ENCODE measurements around the gene CC2D1A. TPM values are rescaled to one million over a fixed set of nuclear protein-coding genes. Genes with fewer than 3 reads are reported as not detected.

The CC2D1A gene
- 24.1 and 37.2 TPM in 2 replicates for total RNA-seq

GRCh38 chr19:13905634-13906520, at the start of gene CC2D1A, which contains the start of gene BRME1:
TSS of gene CC2D1A (plus strand) at chr19:13906201. CDS start at chr19:13906442, 241 bp downstream.
TSS of gene BRME1 (minus strand) at chr19:13906117. CDS start at chr19:13904892, 1,225 bp downstream.

GRCh38 chr19:13876834-13877233, 29.2 kb upstream of the CC2D1A start, which contains the start of gene NANOS3:
TSS of gene NANOS3 (plus strand) at chr19:13877134. CDS start at chr19:13877249, 115 bp downstream.

GRCh38 chr19:13938301-13939064, 32.5 kb downstream of the CC2D1A start, which contains the start of gene PODNL1:
TSS of gene PODNL1 (minus strand) at chr19:13938417. CDS start at chr19:13938181, 236 bp downstream.

GRCh38 chr19:13952154-13952930, 46.3 kb downstream of the CC2D1A start, which contains the start of gene DCAF15:
TSS of gene DCAF15 (plus strand) at chr19:13952509. CDS start at chr19:13952513, 4 bp downstream.

Other genes with a start within 250 kb of the CC2D1A start
- 37.5 and 41.3 TPM in 2 replicates for gene MRI1, start 141.7 kb upstream of the CC2D1A start, total RNA-seq
- gene C19orf53, start 131.7 kb upstream of the CC2D1A start, total RNA-seq = 184 and 219 TPM in 2 replicates
- gene ZSWIM4, start 110.8 kb upstream of the CC2D1A start, total RNA-seq = 2.9 and 3.5 TPM in 2 replicates
- gene NANOS3, start 29.1 kb upstream of the CC2D1A start, total RNA-seq = not detected in 2 replicates
- gene BRME1, start 84 bp upstream of the CC2D1A start, total RNA-seq = under 0.01 TPM in 1 of 2 replicates, not detected in the other
- gene PODNL1, start 32.2 kb downstream of the CC2D1A start, total RNA-seq = 0.29 and 8.9 TPM in 2 replicates
- 20.7 and 34.3 TPM in 2 replicates for gene DCAF15, start 46.3 kb downstream of the CC2D1A start, total RNA-seq
- 3.7 and 6.7 TPM in 2 replicates for gene RFX1, start 100.1 kb downstream of the CC2D1A start, total RNA-seq
- gene RLN3, start 121.9 kb downstream of the CC2D1A start, total RNA-seq = not detected in 2 replicates
- gene IL27RA, start 125.6 kb downstream of the CC2D1A start, total RNA-seq = 14.4 and 15.3 TPM in 2 replicates
- not detected in 2 replicates for gene PALM3, start 155.9 kb downstream of the CC2D1A start, total RNA-seq
- gene MISP3, start 166.6 kb downstream of the CC2D1A start, total RNA-seq = 0.29 and 0.35 TPM in 2 replicates
- gene C19orf67, start 179.6 kb downstream of the CC2D1A start, total RNA-seq = not detected in 2 replicates
- gene SAMD1, start 184.6 kb downstream of the CC2D1A start, total RNA-seq = 25.9 and 70.1 TPM in 2 replicates
- gene PRKACA, start 211.6 kb downstream of the CC2D1A start, total RNA-seq = 89.7 and 93.2 TPM in 2 replicates
- gene ASF1B, start 230.4 kb downstream of the CC2D1A start, total RNA-seq = 37.4 and 40.9 TPM in 2 replicates

Measured in myometrial cell (primary cell).